Fibroblast of lung (primary cell): Measurements from ENCODE around the gene RAB19. TPM values are rescaled to one million over a fixed set of nuclear protein-coding genes. Genes with fewer than 3 reads are reported as not detected.

ENCODE experiments used
- DNase-seq, 2 donors: peaks; one replicate each; pipeline versions ENCODE4 v3.0.0 to v3.0.0-alpha.2; 2010; ENCODE audit warnings: low read depth in 2 of 2
- H2AFZ ChIP-seq: 2 replicates; pipeline ENCODE4 v1.5.1; 2012; ENCODE audit warnings: low read length, control low read depth, inconsistent platforms
- H3K27ac ChIP-seq: 2 replicates; pipeline ENCODE4 v1.5.1; 2011; ENCODE audit warnings: low read length, control low read depth; ENCODE audit not compliant: insufficient read depth
- H3K27me3 ChIP-seq: 2 replicates; pipeline ENCODE4 v1.5.1; 2011; ENCODE audit warnings: mild to moderate bottlenecking, low read length; ENCODE audit not compliant: control insufficient read depth, insufficient read depth
- H3K36me3 ChIP-seq: 2 replicates; pipeline ENCODE4 v1.5.1; 2011; ENCODE audit warnings: low read length; ENCODE audit not compliant: control insufficient read depth, insufficient read depth
- H3K4me1 ChIP-seq: 2 replicates; pipeline ENCODE4 v1.5.1; 2011; ENCODE audit warnings: low read length; ENCODE audit not compliant: control insufficient read depth, insufficient read depth; ENCODE audit errors: extremely low read depth
- H3K4me2 ChIP-seq: 2 replicates; pipeline ENCODE4 v1.5.1; 2011; ENCODE audit warnings: low read length, control low read depth; ENCODE audit not compliant: insufficient read depth; ENCODE audit errors: extremely low read depth
- H3K4me3 ChIP-seq, 4 experiments: fragments of 200-600 bp in 1 of 4; sonication (generic) in 1 of 4; replicated peaks in 1 of 4; 2 replicates each; pipeline ENCODE4 v1.5.1; 2011 to 2016; ENCODE audit warnings: low read length in 4 of 4, low read depth in 3 of 4, mild to moderate bottlenecking in 3 of 4, control low read depth in 2 of 4, inconsistent platforms in 1 of 4, mixed read lengths in 1 of 4; ENCODE audit not compliant: insufficient read depth in 1 of 4; ENCODE audit errors: control extremely low read depth in 1 of 4
- H3K79me2 ChIP-seq: 2 replicates; pipeline ENCODE4 v1.5.1; 2012; ENCODE audit warnings: mild to moderate bottlenecking, low read length, inconsistent platforms; ENCODE audit not compliant: control insufficient read depth, insufficient read depth
- H3K9ac ChIP-seq: 2 replicates; pipeline ENCODE4 v1.5.1; 2011; ENCODE audit warnings: mild to moderate bottlenecking, low read length, control low read depth; ENCODE audit not compliant: insufficient read depth
- H3K9me3 ChIP-seq: 2 replicates; pipeline ENCODE4 v1.5.1; 2012; ENCODE audit warnings: low read depth, low read length; ENCODE audit not compliant: control insufficient read depth, insufficient read depth
- H4K20me1 ChIP-seq: 2 replicates; pipeline ENCODE4 v1.5.1; 2011; ENCODE audit warnings: low read length; ENCODE audit not compliant: control insufficient read depth, insufficient read depth; ENCODE audit errors: extremely low read depth
- CTCF ChIP-seq, 2 donors: IDR thresholded peaks in 1 of 2; conservative IDR thresholded peaks in 1 of 2; 1 replicate in 1 of 2; 2 replicates in 1 of 2; pipeline ENCODE4 v1.5.1; 2011 to 2012; ENCODE audit warnings: low read length in 2 of 2, control low read depth in 1 of 2, inconsistent platforms in 1 of 2, low read depth in 1 of 2, mild to moderate bottlenecking in 1 of 2
- EZH2 ChIP-seq: IDR thresholded peaks from 2 replicates; pipeline ENCODE4 v1.5.1; 2012; ENCODE audit warnings: low read length, control low read depth, mild to moderate bottlenecking; ENCODE audit errors: missing control alignments
- polyA plus RNA-seq, 2 donors: library from polyadenylated mRNA; depleted of rRNA in 1 of 2; stranded (reverse) in 1 of 2; unstranded in 1 of 2; fragments of >200 nt; gene quantifications; 2 replicates each; pipeline ENCODE4 v1.2.1, GENCODE V29; 2011 to 2012; ENCODE audit warnings: missing spikeins in 1 of 2
- total RNA-seq: library from RNA; depleted of rRNA; stranded (reverse); fragments of >200 nt; gene quantifications from 2 replicates; pipeline ENCODE4 v1.2.1, GENCODE V29; 2014

The RAB19 gene
- total and polyA plus RNA-seq, 2 donors (not counting 1 experiment from before 2014, with no cell fraction given): not detected

GRCh38 chr7:140446467-140446866 lies 42.6 kb downstream of the RAB19 start:
- TF ChIP-seq EZH2 (no peak), CTCF (conservative IDR thresholded peaks at IDR 0.05 in 1 of 2, IDR thresholded peaks at IDR 0.05 in 1 of 2; ENCODE audit: low read depth in 1 of 2, low read length in 2 of 2) (no peak)
- Histone ChIP-seq H4K20me1 (no peaks in the 10 kb centered on the region), H3K4me1 (no peaks in the 10 kb centered on the region), H3K4me2 (no peak overlapping the region), H2AFZ (no peak overlapping the region), H3K9ac (no peak overlapping the region), H3K79me2 (no peaks in the 10 kb centered on the region), H3K36me3 (no peaks in the 10 kb centered on the region), H3K27me3 (no peaks in the 10 kb centered on the region), H3K4me3 (no peak overlapping the region), H3K27ac (no peak overlapping the region), H3K9me3 (no peaks in the 10 kb centered on the region)
- DNase-seq: no peak

GRCh38 chr7:140447841-140448240 lies 44.0 kb downstream of the RAB19 start:
- no peaks in the 10 kb centered on the region for H3K27me3 ChIP-seq
- H3K79me2 ChIP-seq: no peaks in the 10 kb centered on the region
- no peak for DNase-seq
- H3K9me3 ChIP-seq: no peaks in the 10 kb centered on the region
- no peaks in the 10 kb centered on the region for H4K20me1 ChIP-seq
- no peak overlapping the region for H2AFZ ChIP-seq
- no peak for TF ChIP-seq CTCF (conservative IDR thresholded peaks at IDR 0.05 in 1 of 2, IDR thresholded peaks at IDR 0.05 in 1 of 2; ENCODE audit: low read depth in 1 of 2, low read length in 2 of 2)
- TF ChIP-seq EZH2: no peak
- no peaks in the 10 kb centered on the region for H3K4me1 ChIP-seq
- no peak overlapping the region for H3K27ac ChIP-seq
- H3K4me2 ChIP-seq: no peak overlapping the region
- H3K4me3 ChIP-seq: no peak overlapping the region
- no peak overlapping the region for H3K9ac ChIP-seq
- no peaks in the 10 kb centered on the region for H3K36me3 ChIP-seq

- DNase-seq: no peak
- Histone ChIP-seq H3K27me3 (no peaks in the 10 kb centered on the region), H3K9ac (no peak overlapping the region), H3K4me2 (no peak overlapping the region), H3K36me3 (no peaks in the 10 kb centered on the region), H3K27ac (no peak overlapping the region), H2AFZ (no peak overlapping the region), H3K79me2 (no peaks in the 10 kb centered on the region), H4K20me1 (no peaks in the 10 kb centered on the region), H3K4me1 (no peaks in the 10 kb centered on the region), H3K4me3 (no peak overlapping the region), H3K9me3 (no peaks in the 10 kb centered on the region)
- no peak for TF ChIP-seq CTCF (conservative IDR thresholded peaks at IDR 0.05 in 1 of 2, IDR thresholded peaks at IDR 0.05 in 1 of 2; ENCODE audit: low read depth in 1 of 2, low read length in 2 of 2)
- no peak for TF ChIP-seq EZH2
Observed at GRCh38 chr7:140448781-140449480, 45.1 kb downstream of the RAB19 start.
